ENCODE measurements around the gene ZNRF1. TPM values are rescaled to one million over a fixed set of nuclear protein-coding genes. Genes with fewer than 3 reads are reported as not detected.

The ZNRF1 gene
- total and polyA plus RNA-seq, 2 of the 13 experiments (the other 11 are each of a cell fraction or from before 2014, with no cell fraction given) = 43.9 to 58.7 TPM

GRCh38 chr16:75130150-75130771 lies 131.4 kb downstream of the ZNRF1 start (continued):
- TF ChIP-seq, protein P1, sequence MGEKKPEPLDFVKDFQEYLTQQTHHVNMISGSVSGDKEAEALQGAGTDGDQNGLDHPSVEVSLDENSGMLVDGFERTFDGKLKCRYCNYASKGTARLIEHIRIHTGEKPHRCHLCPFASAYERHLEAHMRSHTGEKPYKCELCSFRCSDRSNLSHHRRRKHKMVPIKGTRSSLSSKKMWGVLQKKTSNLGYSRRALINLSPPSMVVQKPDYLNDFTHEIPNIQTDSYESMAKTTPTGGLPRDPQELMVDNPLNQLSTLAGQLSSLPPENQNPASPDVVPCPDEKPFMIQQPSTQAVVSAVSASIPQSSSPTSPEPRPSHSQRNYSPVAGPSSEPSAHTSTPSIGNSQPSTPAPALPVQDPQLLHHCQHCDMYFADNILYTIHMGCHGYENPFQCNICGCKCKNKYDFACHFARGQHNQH (CRISPR knock-in tag; IDR thresholded peaks at IDR 0.05) = no peak
- TF ChIP-seq ZNF335 (CRISPR knock-in tag; IDR thresholded peaks at IDR 0.05) = no peak
- TF ChIP-seq PLRG1 (conservative IDR thresholded peaks at IDR 0.05) = no peak
- TF ChIP-seq ZBTB38 (CRISPR knock-in tag; IDR thresholded peaks at IDR 0.05) = peak; percentile 88; the same call in 1 of the 2 replicates
- TF ChIP-seq SMYD3 (CRISPR knock-in tag; IDR thresholded peaks at IDR 0.05) = no peak
- peak; percentile 72; the same call in 1 of the 2 replicates for TF ChIP-seq ZNF788 (CRISPR knock-in tag; IDR thresholded peaks at IDR 0.05; ENCODE audit: borderline replicate concordance)
- no peak for TF ChIP-seq ZNF326 (CRISPR knock-in tag; IDR thresholded peaks at IDR 0.05; ENCODE audit: borderline replicate concordance)
- no peak for TF ChIP-seq ZNF235 (CRISPR knock-in tag; IDR thresholded peaks at IDR 0.05; ENCODE audit: borderline replicate concordance)
- no peak for TF ChIP-seq GMEB2 (CRISPR knock-in tag; IDR thresholded peaks at IDR 0.05; ENCODE audit: low read depth)
- no peak for TF ChIP-seq CENPX (CRISPR knock-in tag; IDR thresholded peaks at IDR 0.05)
- no peak for TF ChIP-seq SP4 (CRISPR knock-in tag; IDR thresholded peaks at IDR 0.05)
- TF ChIP-seq ZNF225 (CRISPR knock-in tag; IDR thresholded peaks at IDR 0.05) = no peak
- peak; percentile 41; the same call in 1 of the 2 replicates for TF ChIP-seq ZMYM4 (CRISPR knock-in tag; IDR thresholded peaks at IDR 0.05)
- TF ChIP-seq STAG1 (CRISPR knock-in tag; IDR thresholded peaks at IDR 0.05) = peak; percentile 90
- 0 out of 2 replicates have a peak, but pooled peaks have one; percentile 24 for TF ChIP-seq ZNF230 (CRISPR knock-in tag; IDR thresholded peaks at IDR 0.05)
- TF ChIP-seq SIN3B (IDR thresholded peaks at IDR 0.05; ENCODE audit: low read length) = no peak
- TF ChIP-seq TBL1XR1 (IDR thresholded peaks at IDR 0.05; ENCODE audit: borderline replicate concordance, low read length, partially characterized antibody) = no peak
- TF ChIP-seq TSC22D2 (CRISPR knock-in tag; IDR thresholded peaks at IDR 0.05; ENCODE audit: borderline replicate concordance) = no peak
- TF ChIP-seq MTA1 (CRISPR knock-in tag; IDR thresholded peaks at IDR 0.05; ENCODE audit: borderline replicate concordance) = no peak
- peak; percentile 69; the same call in 1 of the 2 replicates for TF ChIP-seq KMT2A (CRISPR knock-in tag; IDR thresholded peaks at IDR 0.05)
- TF ChIP-seq SRSF1 (optimal IDR thresholded peaks at IDR 0.05; ENCODE audit: low read depth, low read length) = no peak
- TF ChIP-seq TARDBP (CRISPR knock-in tag; IDR thresholded peaks at IDR 0.05) = no peak
- TF ChIP-seq THAP7 (CRISPR knock-in tag; IDR thresholded peaks at IDR 0.05) = peak; percentile 46; the same call in 1 of the 2 replicates
- TF ChIP-seq STAT6 (CRISPR knock-in tag; IDR thresholded peaks at IDR 0.05; ENCODE audit: borderline replicate concordance) = no peak

Measured in HepG2 (cell line).